Left lung (tissue), 10 donors: ENCODE measurements around the gene BBX. TPM values are rescaled to one million over a fixed set of nuclear protein-coding genes. Genes with fewer than 3 reads are reported as not detected.

ENCODE experiments used
- ATAC-seq: fragments of 200-7000 bp; cut with Tn5 transposase; one replicate; pipeline ENCODE4 v1.9.1; 2020; ENCODE audit warnings: moderate library complexity
- DNase-seq, 4 donors: peaks; one replicate each; pipeline ENCODE4 v3.0.0-alpha.2; 2013 to 2020
- H3K27ac ChIP-seq, 2 donors: fragments of 200-600 bp; sonication (generic) in 1 of 2; one replicate each; pipeline versions ENCODE4 v1.5.0 to v1.8.0; 2020 to 2021
- H3K27me3 ChIP-seq, 2 donors: fragments of 200-600 bp; sonication (generic) in 1 of 2; one replicate each; pipeline versions ENCODE4 v1.5.0 to v1.8.0; 2020 to 2021
- H3K36me3 ChIP-seq, 2 donors: fragments of 200-600 bp; sonication (generic) in 1 of 2; one replicate each; pipeline versions ENCODE4 v1.5.0 to v1.8.0; 2020 to 2021
- H3K4me1 ChIP-seq, 2 donors: fragments of 200-600 bp; one replicate each; pipeline ENCODE4 v1.8.0; 2021
- H3K4me3 ChIP-seq, 2 donors: fragments of 200-600 bp; sonication (generic) in 1 of 2; one replicate each; pipeline versions ENCODE4 v1.5.0 to v1.8.0; 2020 to 2021; ENCODE audit warnings: mild to moderate bottlenecking in 1 of 2
- H3K9me3 ChIP-seq, 2 donors: fragments of 200-600 bp; sonication (generic) in 1 of 2; one replicate each; pipeline versions ENCODE4 v1.5.0 to v1.8.0; 2020 to 2021
- intact Hi-C, 2 donors: fragments of 100-400 bp; cut with DNase I; formaldehyde crosslinking; loops; one replicate each; pipeline versions ENCODE4 v1.11.2 to v1.14.2; 2022
- polyA plus RNA-seq, 6 donors: library from polyadenylated mRNA; unstranded; fragments of 120-200 nt; gene quantifications; one replicate each; pipeline ENCODE4 v1.2.1, GENCODE V29; 2013; ENCODE audit not compliant: insufficient read length in 6 of 6
- total RNA-seq, 2 donors: library from RNA; stranded (reverse); fragmentation: NEBNext Ultra II Directional; extraction: Animal tissue kit (Norgen Biotek cat#: 25700); gene quantifications; one replicate each; pipeline ENCODE4 v1.2.1, GENCODE V29; 2021
- TF ChIP-seq, protein P1 (sequence below), 2 donors: fragments of 200-600 bp; sonication (generic) in 1 of 2; IDR thresholded peaks; one replicate each; pipeline versions ENCODE4 v1.5.0 to v1.8.0; 2021; ENCODE audit warnings: antibody characterized with exemption in 2 of 2
- donor health status: DM: no; HTN: yes; CAD: no.
- donor health status: DM: no; HTN: no; CAD: no.

The BBX gene
- total and polyA plus RNA-seq, 8 donors = 43.0 to 67.1 (median 53.3) TPM

DNA sequence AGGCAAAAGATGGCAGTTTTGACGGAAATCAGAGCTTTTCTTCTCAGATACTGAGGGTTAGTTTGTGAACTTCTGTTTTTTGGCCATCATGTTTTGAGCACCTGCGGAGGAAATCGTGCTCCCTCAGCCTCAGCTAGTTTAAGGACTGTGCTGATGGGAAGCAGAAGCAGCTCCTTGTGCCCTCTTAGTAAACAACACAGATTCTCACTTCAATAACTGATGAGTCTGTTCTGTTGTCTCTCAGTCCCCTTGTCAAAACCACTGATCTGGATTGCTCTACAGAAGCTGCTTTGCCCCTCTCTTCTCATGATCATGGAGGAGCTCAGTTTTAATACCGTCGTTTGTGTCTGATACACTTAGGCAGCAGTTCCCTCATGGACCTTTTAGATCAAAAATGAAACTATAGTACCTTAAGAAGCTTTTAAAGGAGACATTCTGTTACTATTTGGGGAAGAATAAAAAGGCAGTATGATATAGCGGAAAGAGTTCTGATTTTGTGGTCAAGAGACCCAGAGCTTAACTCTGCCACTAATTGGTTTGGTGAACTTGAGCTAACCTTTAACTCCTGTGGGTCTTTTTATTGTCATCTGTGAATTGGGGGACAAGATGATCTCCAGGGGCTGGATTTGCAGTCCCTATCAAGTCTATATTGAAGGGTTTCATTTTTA is 152.6 kb downstream of the BBX start:
- intact Hi-C loops = no loop called here
- DNase-seq (no peak), ATAC-seq (no peak)
- Histone ChIP-seq H3K9me3 (no peaks in the 10 kb centered on the region), H3K36me3 (no peaks in the 10 kb centered on the region), H3K27me3 (no peaks in the 10 kb centered on the region), H3K27ac (no peak overlapping the region), H3K4me3 (no peak overlapping the region), H3K4me1 (peaks cover 0 to 5% of the 10 kb centered on the region in 2 donors)
- TF ChIP-seq, protein P1, sequence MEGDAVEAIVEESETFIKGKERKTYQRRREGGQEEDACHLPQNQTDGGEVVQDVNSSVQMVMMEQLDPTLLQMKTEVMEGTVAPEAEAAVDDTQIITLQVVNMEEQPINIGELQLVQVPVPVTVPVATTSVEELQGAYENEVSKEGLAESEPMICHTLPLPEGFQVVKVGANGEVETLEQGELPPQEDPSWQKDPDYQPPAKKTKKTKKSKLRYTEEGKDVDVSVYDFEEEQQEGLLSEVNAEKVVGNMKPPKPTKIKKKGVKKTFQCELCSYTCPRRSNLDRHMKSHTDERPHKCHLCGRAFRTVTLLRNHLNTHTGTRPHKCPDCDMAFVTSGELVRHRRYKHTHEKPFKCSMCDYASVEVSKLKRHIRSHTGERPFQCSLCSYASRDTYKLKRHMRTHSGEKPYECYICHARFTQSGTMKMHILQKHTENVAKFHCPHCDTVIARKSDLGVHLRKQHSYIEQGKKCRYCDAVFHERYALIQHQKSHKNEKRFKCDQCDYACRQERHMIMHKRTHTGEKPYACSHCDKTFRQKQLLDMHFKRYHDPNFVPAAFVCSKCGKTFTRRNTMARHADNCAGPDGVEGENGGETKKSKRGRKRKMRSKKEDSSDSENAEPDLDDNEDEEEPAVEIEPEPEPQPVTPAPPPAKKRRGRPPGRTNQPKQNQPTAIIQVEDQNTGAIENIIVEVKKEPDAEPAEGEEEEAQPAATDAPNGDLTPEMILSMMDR (IDR thresholded peaks at IDR 0.05) = no peak

DNA sequence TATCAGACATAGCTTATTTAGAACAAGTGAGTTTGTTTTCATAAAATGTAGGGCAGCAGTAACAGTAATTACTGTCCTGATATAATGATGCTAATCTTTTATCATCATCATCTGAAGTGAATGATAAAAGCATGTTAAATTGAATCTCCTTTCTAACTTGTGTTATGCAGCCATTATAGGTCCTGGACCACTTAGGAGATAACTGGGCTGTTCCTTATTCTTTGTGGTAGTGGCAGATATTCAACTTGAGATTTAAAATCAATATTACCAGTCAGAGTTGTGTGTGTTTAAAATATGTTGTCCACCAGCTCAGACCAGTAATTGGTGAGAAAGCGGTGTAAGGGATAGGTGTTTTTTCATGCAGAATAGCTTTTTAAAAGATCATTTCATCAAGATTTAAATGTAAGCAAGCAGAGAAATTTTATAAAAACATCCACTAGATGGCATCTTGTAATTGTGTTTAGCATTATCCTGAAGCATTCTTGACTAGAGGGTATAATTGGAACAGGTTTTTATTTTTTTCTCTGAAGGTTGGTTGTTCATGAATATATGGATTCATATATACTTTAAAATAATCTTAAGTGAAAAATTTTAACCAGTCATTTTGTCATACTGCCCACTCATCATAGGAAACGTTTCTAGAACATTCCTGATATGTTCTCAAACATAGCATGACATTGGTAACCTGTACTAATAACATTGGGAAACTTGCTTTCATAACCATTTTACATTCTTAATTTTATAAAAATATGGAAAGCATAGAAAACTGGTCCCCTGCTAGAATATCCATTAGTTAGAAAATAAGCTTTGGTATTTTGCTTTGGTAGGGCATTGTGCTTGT is 153.9 kb downstream of the BBX start:
- Histone ChIP-seq H3K4me1 (peaks cover 0 to 6% of the 10 kb centered on the region in 2 donors), H3K9me3 (no peaks in the 10 kb centered on the region), H3K27ac (no peak overlapping the region), H3K36me3 (no peaks in the 10 kb centered on the region), H3K4me3 (no peak overlapping the region), H3K27me3 (no peaks in the 10 kb centered on the region)
- intact Hi-C loops = no loop called here
- peak in 1 of 4 donors; percentile 21 for DNase-seq
- ATAC-seq = peak; percentile 64
- TF ChIP-seq, protein P1 (IDR thresholded peaks at IDR 0.05) = peak; percentile 45 to 47

DNA sequence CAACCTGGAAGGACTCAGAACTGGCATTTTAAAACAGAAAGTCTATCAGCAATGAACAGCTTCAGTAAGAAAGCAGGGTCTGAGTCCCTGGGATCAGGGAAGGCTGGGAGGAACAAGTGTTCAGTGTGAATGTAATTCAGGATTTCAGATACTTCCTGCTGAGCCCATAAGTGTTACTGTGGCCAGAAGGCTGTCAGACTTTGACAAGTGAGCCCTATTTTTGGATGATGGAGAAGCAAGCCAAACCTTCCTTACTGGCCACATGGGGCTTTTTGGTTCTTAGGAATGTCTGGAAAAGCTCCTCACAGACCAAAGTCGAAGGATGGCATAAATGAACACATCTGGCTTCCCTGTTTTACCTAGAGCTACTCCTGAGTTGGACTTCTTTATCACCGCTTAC is 157.2 kb downstream of the BBX start:
- no peaks in the 10 kb centered on the region for H3K36me3 ChIP-seq
- no peaks in the 10 kb centered on the region for H3K27me3 ChIP-seq
- DNase-seq = no peak
- ATAC-seq = no peak
- TF ChIP-seq, protein P1 (IDR thresholded peaks at IDR 0.05) = no peak
- H3K27ac ChIP-seq = peak overlapping the region in 1 of 2 donors; percentile 20
- no peaks in the 10 kb centered on the region for H3K9me3 ChIP-seq
- peaks cover 6 to 20% of the 10 kb centered on the region in 2 donors for H3K4me1 ChIP-seq
- intact Hi-C loops = loop anchor here in 1 of 2 donors (10.0 kb wide), 1 partner anchor 55 kb away; no protein-coding TSS in a partner anchor
- no peak overlapping the region for H3K4me3 ChIP-seq

DNA sequence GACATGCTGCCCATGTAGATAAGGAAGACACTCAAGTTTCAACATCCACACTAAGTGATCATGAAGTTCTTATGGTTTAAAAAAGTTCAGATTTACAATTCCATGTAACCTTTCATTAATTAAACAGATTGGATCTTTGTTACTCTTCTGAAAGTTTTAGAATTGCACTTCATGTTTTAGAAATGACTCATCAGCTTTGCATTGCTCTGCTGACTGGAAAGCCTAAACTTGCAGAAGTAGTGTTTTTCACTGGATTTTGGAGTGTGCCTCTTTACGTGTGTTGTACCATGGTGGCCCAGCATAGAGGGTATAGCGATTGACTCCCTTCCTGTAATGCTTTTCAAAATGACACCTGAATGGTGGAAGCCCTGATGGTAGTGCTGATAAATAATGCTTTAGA is 157.9 kb downstream of the BBX start:
- Histone ChIP-seq H3K36me3 (no peaks in the 10 kb centered on the region), H3K4me3 (no peak overlapping the region), H3K4me1 (peaks cover 6 to 20% of the 10 kb centered on the region in 2 donors), H3K27me3 (no peaks in the 10 kb centered on the region), H3K9me3 (no peaks in the 10 kb centered on the region), H3K27ac (peak overlapping the region in 1 of 2 donors; percentile 18)
- TF ChIP-seq, protein P1 (IDR thresholded peaks at IDR 0.05) = no peak
- intact Hi-C loops = loop anchor here in 1 of 2 donors (10.0 kb wide), 1 partner anchor 54 kb away; no protein-coding TSS in a partner anchor
- DNase-seq = no peak
- peak; percentile 38 for ATAC-seq

DNA sequence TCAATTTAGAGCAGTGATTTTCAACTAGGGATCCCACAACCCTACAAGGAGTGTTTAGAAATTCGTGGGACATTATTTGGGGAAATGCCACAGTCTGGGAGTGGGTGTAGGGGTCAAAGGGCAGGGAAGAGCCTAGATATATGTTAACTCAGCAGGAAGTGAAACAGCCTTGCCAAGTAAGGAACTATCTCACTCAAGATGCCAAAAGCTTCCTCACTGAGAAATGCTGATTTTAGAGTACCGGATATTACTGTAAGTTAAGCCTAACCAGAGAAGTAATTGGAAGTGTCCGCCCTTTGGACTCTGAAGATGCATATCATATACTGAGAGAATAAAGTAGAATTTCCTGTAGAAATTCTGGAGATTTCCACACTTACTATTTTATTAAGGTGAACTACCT is 158.6 kb downstream of the BBX start:
- Histone ChIP-seq H3K36me3 (no peaks in the 10 kb centered on the region), H3K9me3 (no peaks in the 10 kb centered on the region), H3K4me1 (peaks cover 6 to 20% of the 10 kb centered on the region in 2 donors), H3K4me3 (no peak overlapping the region), H3K27ac (peak overlapping the region in 1 of 2 donors; percentile 18), H3K27me3 (no peaks in the 10 kb centered on the region)
- TF ChIP-seq, protein P1 (IDR thresholded peaks at IDR 0.05) = no peak
- peak; percentile 64 for ATAC-seq
- DNase-seq = no peak
- intact Hi-C loops = loop anchor here in 1 of 2 donors (10.0 kb wide), 1 partner anchor 53 kb away; no protein-coding TSS in a partner anchor
